Epithelial cell of prostate (primary cell): Measurements from ENCODE around the gene COMMD7.
"Not testable (repeated sequence)": the region's sequence is repeated elsewhere in the genome, so short reads cannot be mapped to it uniquely, and the experiment has no call there.

Experiments
- DNase-seq: peaks from one replicate; pipeline ENCODE4 v3.0.0-alpha.2; 2011; ENCODE audit warnings: low read depth, low spot score
- H3K27ac ChIP-seq: fragments of 450-650 bp; 2 replicates; pipeline ENCODE4 v1.5.1; 2017; ENCODE audit warnings: mild to moderate bottlenecking

COMMD7 gene

DNA sequence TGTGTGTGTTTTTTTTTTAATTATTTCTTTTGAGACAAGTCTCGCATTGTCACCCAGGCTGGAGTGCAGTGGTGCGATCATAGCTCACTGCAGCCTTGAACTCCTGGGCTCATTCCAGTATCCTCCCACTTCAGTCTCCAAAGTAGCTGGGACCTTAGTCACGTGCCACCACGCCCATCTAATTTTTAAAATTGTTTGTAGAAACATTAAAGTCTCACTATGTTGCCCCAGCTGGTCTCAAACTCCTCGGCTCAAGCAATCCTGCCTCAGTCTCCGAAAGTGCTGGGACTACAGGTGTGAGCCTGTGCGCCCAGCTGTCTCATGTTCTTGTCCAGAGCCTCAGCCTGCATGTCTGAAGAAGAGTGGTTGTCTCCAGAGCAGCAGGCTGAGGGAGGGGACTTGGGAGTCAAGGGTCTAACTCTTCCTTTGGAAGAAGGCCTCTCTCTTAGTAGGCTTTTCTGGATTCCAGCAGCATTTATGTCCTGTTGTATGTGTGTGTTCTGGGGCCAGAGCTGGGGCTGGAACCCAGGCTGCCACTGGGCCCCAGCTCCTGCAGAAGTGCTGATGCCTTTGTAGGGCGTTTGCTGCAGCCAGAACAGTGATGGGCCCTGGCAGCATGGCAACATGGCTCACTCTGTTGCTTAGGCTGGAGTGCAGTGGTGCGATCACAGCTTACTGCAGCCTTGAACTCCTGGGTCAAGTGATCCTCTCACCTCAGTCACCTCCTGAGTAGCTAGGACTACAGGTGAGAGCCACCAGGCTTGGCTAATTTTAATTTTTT lies 24.3 kb upstream of the COMMD7 start:
- no peak for DNase-seq
- no peak overlapping the region for H3K27ac ChIP-seq

DNA sequence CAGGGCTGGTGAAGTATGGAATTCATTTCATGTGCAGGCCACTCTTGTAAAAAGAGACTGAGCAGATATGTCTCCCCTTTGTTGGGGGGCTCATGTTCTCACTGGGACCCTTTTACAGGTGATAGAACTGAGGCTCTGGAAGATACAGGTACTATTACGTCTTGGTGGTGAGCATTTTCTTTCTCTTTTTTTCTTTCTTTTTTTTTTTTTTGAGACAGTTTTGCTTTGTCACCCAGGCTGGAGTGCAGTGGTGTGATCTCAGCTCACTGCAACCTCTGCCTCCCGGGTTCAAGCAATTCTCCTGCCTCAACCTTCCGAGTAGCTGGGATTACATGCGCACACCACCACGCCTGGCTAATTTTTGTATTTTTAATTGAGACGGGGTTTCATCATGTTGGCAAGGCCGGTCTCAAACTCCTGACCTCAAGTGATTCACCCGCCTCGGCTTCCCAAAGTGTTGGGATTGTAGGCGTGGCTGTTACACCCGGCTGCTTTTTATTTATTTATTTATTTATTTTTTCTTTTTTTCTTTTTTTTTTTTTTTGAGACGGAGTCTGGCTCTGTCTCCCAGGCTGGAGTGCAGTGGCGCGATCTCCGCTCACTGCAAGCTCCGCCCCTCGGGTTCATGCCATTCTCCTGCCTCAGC lies 22.1 kb upstream of the COMMD7 start:
- H3K27ac ChIP-seq, DNase-seq: not testable (repeated sequence)

- DNase-seq = no peak
- no peak overlapping the region for H3K27ac ChIP-seq
Measured at GRCh38 chr20:32764005-32764960, 21.0 kb upstream of the COMMD7 start.

DNA sequence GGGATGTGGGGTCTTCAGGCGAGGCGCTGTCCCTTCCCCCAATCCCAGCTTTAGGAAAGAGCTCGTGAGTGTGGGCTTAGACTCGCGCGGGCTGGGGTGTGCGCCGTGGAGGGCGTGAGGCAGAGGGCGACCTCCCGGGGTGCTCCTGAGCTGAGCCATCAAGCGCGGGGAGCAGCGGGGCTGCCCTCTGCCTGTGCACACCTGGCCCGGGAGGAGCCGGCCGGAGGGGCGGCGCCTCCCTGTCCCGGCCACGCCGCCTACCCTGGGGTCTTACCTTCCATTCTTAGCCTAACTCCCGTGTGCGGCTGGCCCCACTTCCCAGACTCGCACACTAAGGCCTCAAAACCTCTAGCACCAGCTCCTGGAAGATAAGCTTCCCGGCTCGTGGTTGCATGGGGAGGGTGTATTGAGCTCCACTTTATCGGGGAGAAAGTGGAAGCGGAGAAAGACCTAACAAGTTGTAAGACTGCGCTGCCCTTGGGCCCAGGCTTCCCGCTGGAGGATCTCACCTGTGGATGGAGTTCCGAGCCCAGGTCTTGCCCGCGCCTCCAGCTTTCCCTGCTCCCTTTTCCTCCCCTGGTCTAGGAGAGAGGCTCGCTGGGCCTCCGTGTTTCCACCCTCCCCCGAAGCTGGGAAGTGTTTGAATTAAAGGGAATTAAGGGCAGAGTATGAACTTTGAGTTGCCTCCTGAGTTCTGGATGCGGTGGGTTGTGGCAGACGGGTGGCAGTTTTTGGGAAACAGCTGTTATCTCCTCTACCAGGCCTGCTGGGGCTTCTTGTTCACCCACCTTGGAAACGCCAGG lies 20.1 kb upstream of the COMMD7 start:
- DNase-seq = no peak
- H3K27ac ChIP-seq = no peak overlapping the region

- DNase-seq = no peak
- H3K27ac ChIP-seq = no peak overlapping the region
Measured at GRCh38 chr20:32762754-32763201, 19.5 kb upstream of the COMMD7 start.

GRCh38 chr20:32761831-32762753 lies 18.8 kb upstream of the COMMD7 start, which contains the start of gene DNMT3B:
Gene DNMT3B (plus strand): TSS chr20:32762385. CDS start chr20:32780324, 17,939 bp downstream.
- no peak for DNase-seq

GRCh38 chr20:32761417-32761830 lies 18.2 kb upstream of the COMMD7 start:
- no peak overlapping the region for H3K27ac ChIP-seq

More at GRCh38 chr20:32761831-32762753, 18.8 kb upstream of the COMMD7 start, which contains the start of gene DNMT3B:
- H3K27ac ChIP-seq = no peak within 1 kb of the TSS

GRCh38 chr20:32756156-32756555 lies 12.9 kb upstream of the COMMD7 start:
- H3K27ac ChIP-seq = no peak overlapping the region
- no peak for DNase-seq

More at GRCh38 chr20:32761417-32761830, 18.2 kb upstream of the COMMD7 start:
- DNase-seq = no peak

- no peak for DNase-seq
- no peak overlapping the region for H3K27ac ChIP-seq
Measured at GRCh38 chr20:32753731-32754130, 10.5 kb upstream of the COMMD7 start.

DNA sequence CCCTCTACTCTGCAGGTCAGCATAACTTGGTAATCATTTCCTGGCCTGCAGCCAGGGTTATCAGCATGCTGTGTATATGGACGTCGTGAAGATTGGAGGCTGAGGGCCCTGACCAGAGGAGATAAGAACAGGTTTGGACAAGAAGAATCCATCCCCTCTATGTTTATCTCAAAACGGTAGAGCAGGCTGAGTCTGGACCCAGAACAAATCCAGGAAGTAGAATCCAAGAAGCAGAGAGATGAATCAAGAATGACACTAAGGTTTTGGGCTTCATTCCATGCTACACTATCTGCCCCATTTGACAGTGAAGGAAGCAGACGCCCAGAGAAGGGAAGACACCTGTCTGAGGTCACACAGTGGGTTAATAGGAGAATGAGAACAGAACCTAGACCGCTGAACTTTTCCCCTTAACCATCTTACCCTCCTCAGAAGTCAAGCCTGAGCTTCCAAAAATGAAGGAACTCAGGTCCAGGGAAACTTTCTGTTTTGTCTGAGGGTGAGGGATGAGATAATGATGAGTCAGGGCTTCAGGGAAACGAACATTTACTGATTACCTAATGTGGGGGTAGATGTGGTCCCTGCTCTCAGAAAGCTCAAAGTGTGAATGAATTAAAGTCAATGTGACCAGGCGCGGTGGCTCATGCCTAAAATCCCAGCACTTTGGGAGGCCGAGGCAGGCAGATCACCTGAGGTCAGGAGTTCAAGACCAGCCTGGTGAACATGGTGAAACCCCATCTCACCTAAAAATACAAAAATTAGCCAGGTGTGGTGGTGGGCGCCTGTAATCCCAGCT lies 9.4 kb upstream of the COMMD7 start:
- no peak for DNase-seq
- peak overlapping the region; percentile 45 for H3K27ac ChIP-seq

- DNase-seq = no peak
- H3K27ac ChIP-seq = peak overlapping the region; percentile 45
Measured at GRCh38 chr20:32751702-32752457, 8.6 kb upstream of the COMMD7 start.

DNA sequence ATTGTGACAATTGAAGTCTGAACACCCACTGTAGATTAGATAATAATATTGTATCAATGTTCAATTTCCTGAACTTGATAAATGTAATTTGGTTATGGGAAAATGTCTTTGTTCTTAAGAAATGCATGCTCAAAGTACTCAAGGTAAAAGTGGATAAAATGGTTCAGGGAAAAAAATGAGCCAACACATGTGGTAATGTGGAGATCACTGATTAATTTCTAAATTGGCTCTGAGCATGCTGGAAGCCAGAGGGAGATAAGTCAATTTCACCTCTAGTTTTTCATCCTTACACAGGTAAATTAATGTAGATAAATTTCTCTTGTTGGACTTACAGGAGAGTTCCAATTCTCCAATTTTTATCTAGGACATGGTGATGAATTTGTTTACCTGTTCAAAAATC lies 8.0 kb upstream of the COMMD7 start:
- DNase-seq = no peak
- no peak overlapping the region for H3K27ac ChIP-seq

DNA sequence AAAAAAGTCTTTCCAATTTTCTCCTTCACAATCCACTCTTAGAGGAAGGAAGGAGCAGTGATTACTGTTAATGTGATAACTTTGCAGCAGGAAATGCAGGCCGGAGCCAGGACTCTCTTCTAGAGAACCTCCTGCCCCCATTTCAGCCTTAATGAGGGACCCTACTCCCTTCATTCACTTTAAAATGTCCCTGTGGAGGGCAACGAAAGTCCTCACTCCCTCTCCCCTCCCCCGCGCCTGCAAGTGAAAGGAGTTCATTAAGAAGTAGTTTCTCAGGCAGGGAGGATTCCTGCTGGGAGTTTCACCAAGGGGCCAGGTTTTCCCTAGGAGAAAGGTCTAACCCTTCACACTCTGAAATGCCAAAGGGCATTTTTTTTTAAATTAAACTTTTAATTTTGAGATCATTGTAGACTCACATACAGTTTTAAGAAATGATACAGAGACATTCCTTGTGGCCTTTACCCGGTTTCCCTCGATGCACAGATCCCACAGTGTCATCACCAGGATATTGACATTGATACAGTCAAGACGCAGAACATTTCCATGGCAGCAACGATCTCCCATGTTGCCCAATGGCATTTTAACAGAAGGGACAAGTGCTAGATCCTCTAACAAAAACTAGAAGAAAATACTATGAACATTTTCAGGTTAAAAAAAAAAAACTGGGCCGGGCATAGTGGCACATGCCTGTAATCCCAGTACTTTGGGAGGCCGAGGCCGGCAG lies 6.8 kb upstream of the COMMD7 start:
- DNase-seq = no peak

GRCh38 chr20:32742322-32743236 lies 688 bp downstream of the COMMD7 start:
- DNase-seq = no peak
- peak overlapping the region; percentile 25 for H3K27ac ChIP-seq

More for the DNA sequence above, 6.8 kb upstream of the COMMD7 start:
- H3K27ac ChIP-seq = no peak overlapping the region

GRCh38 chr20:32741151-32741550 lies 2.1 kb downstream of the COMMD7 start:
- DNase-seq = no peak
- H3K27ac ChIP-seq = no peak overlapping the region
